Fibroblast of lung (primary cell): ENCODE results near the gene CROT. TPM values are rescaled to one million over a fixed set of nuclear protein-coding genes. Genes with fewer than 3 reads are reported as not detected.
A peak's percentile ranks its signal among the peaks of the same experiment; 100 is the strongest.

ENCODE experiments used
- DNase-seq, 2 donors: peaks; one replicate each; pipeline versions ENCODE4 v3.0.0 to v3.0.0-alpha.2; 2010; ENCODE audit warnings: low read depth in 2 of 2
- H2AFZ ChIP-seq: 2 replicates; pipeline ENCODE4 v1.5.1; 2012; ENCODE audit warnings: low read length, control low read depth, inconsistent platforms
- H3K27ac ChIP-seq: 2 replicates; pipeline ENCODE4 v1.5.1; 2011; ENCODE audit warnings: low read length, control low read depth; ENCODE audit not compliant: insufficient read depth
- H3K27me3 ChIP-seq: 2 replicates; pipeline ENCODE4 v1.5.1; 2011; ENCODE audit warnings: mild to moderate bottlenecking, low read length; ENCODE audit not compliant: control insufficient read depth, insufficient read depth
- H3K36me3 ChIP-seq: 2 replicates; pipeline ENCODE4 v1.5.1; 2011; ENCODE audit warnings: low read length; ENCODE audit not compliant: control insufficient read depth, insufficient read depth
- H3K4me1 ChIP-seq: 2 replicates; pipeline ENCODE4 v1.5.1; 2011; ENCODE audit warnings: low read length; ENCODE audit not compliant: control insufficient read depth, insufficient read depth; ENCODE audit errors: extremely low read depth
- H3K4me2 ChIP-seq: 2 replicates; pipeline ENCODE4 v1.5.1; 2011; ENCODE audit warnings: low read length, control low read depth; ENCODE audit not compliant: insufficient read depth; ENCODE audit errors: extremely low read depth
- H3K4me3 ChIP-seq, 4 experiments: fragments of 200-600 bp in 1 of 4; sonication (generic) in 1 of 4; replicated peaks in 1 of 4; 2 replicates each; pipeline ENCODE4 v1.5.1; 2011 to 2016; ENCODE audit warnings: low read length in 4 of 4, low read depth in 3 of 4, mild to moderate bottlenecking in 3 of 4, control low read depth in 2 of 4, inconsistent platforms in 1 of 4, mixed read lengths in 1 of 4; ENCODE audit not compliant: insufficient read depth in 1 of 4; ENCODE audit errors: control extremely low read depth in 1 of 4
- H3K79me2 ChIP-seq: 2 replicates; pipeline ENCODE4 v1.5.1; 2012; ENCODE audit warnings: mild to moderate bottlenecking, low read length, inconsistent platforms; ENCODE audit not compliant: control insufficient read depth, insufficient read depth
- H3K9ac ChIP-seq: 2 replicates; pipeline ENCODE4 v1.5.1; 2011; ENCODE audit warnings: mild to moderate bottlenecking, low read length, control low read depth; ENCODE audit not compliant: insufficient read depth
- H3K9me3 ChIP-seq: 2 replicates; pipeline ENCODE4 v1.5.1; 2012; ENCODE audit warnings: low read depth, low read length; ENCODE audit not compliant: control insufficient read depth, insufficient read depth
- H4K20me1 ChIP-seq: 2 replicates; pipeline ENCODE4 v1.5.1; 2011; ENCODE audit warnings: low read length; ENCODE audit not compliant: control insufficient read depth, insufficient read depth; ENCODE audit errors: extremely low read depth
- EZH2 ChIP-seq: IDR thresholded peaks from 2 replicates; pipeline ENCODE4 v1.5.1; 2012; ENCODE audit warnings: low read length, control low read depth, mild to moderate bottlenecking; ENCODE audit errors: missing control alignments
- polyA plus RNA-seq, 2 donors: library from polyadenylated mRNA; depleted of rRNA in 1 of 2; stranded (reverse) in 1 of 2; unstranded in 1 of 2; fragments of >200 nt; gene quantifications; 2 replicates each; pipeline ENCODE4 v1.2.1, GENCODE V29; 2011 to 2012; ENCODE audit warnings: missing spikeins in 1 of 2
- total RNA-seq: library from RNA; depleted of rRNA; stranded (reverse); fragments of >200 nt; gene quantifications from 2 replicates; pipeline ENCODE4 v1.2.1, GENCODE V29; 2014
- TF ChIP-seq, protein P1 (sequence below), 2 donors: IDR thresholded peaks in 1 of 2; conservative IDR thresholded peaks in 1 of 2; 1 replicate in 1 of 2; 2 replicates in 1 of 2; pipeline ENCODE4 v1.5.1; 2011 to 2012; ENCODE audit warnings: low read length in 2 of 2, control low read depth in 1 of 2, inconsistent platforms in 1 of 2, low read depth in 1 of 2, mild to moderate bottlenecking in 1 of 2

CROT gene
- total and polyA plus RNA-seq, 2 donors (not counting 1 experiment from before 2014, with no cell fraction given): 13.1 to 23.0 TPM

DNA sequence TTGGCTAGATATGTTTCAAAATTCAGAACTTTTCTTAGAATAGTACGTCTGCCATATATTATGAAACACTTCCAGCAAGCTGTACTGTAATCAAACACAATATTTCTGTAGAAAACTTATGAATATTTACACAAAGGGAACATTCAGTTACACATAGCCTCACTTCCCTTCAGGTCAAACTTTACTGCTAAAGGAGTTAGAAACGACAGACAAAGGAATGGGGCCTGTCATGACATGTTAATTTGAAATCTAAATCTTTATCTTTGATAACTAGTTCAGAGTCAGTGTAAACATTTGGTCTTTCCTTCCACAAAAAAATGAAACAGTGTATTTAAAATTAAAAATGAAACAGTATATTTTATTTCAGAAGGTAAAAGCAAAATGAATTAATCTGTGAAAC, 1.0 kb upstream of the CROT start:
- no peak for TF ChIP-seq EZH2
- TF ChIP-seq, protein P1, sequence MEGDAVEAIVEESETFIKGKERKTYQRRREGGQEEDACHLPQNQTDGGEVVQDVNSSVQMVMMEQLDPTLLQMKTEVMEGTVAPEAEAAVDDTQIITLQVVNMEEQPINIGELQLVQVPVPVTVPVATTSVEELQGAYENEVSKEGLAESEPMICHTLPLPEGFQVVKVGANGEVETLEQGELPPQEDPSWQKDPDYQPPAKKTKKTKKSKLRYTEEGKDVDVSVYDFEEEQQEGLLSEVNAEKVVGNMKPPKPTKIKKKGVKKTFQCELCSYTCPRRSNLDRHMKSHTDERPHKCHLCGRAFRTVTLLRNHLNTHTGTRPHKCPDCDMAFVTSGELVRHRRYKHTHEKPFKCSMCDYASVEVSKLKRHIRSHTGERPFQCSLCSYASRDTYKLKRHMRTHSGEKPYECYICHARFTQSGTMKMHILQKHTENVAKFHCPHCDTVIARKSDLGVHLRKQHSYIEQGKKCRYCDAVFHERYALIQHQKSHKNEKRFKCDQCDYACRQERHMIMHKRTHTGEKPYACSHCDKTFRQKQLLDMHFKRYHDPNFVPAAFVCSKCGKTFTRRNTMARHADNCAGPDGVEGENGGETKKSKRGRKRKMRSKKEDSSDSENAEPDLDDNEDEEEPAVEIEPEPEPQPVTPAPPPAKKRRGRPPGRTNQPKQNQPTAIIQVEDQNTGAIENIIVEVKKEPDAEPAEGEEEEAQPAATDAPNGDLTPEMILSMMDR (conservative IDR thresholded peaks at IDR 0.05 in 1 of 2, IDR thresholded peaks at IDR 0.05 in 1 of 2; ENCODE audit: low read depth in 1 of 2, low read length in 2 of 2): no peak
- no peaks in the 10 kb centered on the region for H3K9me3 ChIP-seq
- no peak overlapping the region for H2AFZ ChIP-seq

DNA sequence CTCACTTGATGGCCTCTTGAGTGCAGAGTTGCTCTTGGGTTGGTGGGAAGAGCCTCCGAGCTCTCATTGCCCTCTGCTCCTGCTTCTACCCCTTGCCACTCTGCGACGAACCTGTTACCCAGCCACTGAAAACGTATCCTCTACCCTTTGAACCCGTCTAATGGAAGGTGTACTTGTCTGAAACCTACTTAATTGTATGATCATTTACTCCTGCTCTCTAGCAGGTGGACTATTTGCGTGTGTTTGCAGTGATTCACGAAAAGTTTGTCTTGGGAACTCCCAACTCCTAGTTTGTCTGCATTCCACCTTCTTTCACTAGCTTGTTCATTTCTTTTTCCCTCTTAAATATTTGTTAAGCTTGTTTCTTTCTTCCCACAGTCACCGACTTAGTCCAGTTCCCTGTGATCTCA, 503 bp downstream of the CROT start:
- Histone ChIP-seq H3K27me3 (no peaks in the 10 kb centered on the region), H2AFZ (peak overlapping the region; percentile 37), H3K4me2 (peak overlapping the region; percentile 85), H3K9me3 (no peaks in the 10 kb centered on the region), H3K79me2 (peaks cover 5% of the 10 kb centered on the region), H3K27ac (no peak overlapping the region), H3K36me3 (peaks cover 3% of the 10 kb centered on the region), H3K9ac (peak overlapping the region; percentile 16), H3K4me3 (peak overlapping the region; percentile 50 to 86 (median 78)), H4K20me1 (no peaks in the 10 kb centered on the region), H3K4me1 (peaks cover 6% of the 10 kb centered on the region)
- TF ChIP-seq, protein P1 (conservative IDR thresholded peaks at IDR 0.05 in 1 of 2, IDR thresholded peaks at IDR 0.05 in 1 of 2; ENCODE audit: low read depth in 1 of 2, low read length in 2 of 2): no peak
- TF ChIP-seq EZH2: no peak
- DNase-seq: peak in 1 of 2 donors; percentile 11

More for the DNA sequence above, 1.0 kb upstream of the CROT start:
- H3K27me3 ChIP-seq: no peaks in the 10 kb centered on the region
- DNase-seq: no peak
- no peaks in the 10 kb centered on the region for H4K20me1 ChIP-seq
- H3K4me2 ChIP-seq: peak overlapping the region; percentile 90
- H3K36me3 ChIP-seq: peaks cover 1% of the 10 kb centered on the region
- no peak overlapping the region for H3K9ac ChIP-seq
- H3K27ac ChIP-seq: peak overlapping the region; percentile 75
- peaks cover 6% of the 10 kb centered on the region for H3K4me1 ChIP-seq
- H3K79me2 ChIP-seq: peaks cover 5% of the 10 kb centered on the region
- H3K4me3 ChIP-seq: peak overlapping the region; percentile 50 to 93 (median 79)

DNA sequence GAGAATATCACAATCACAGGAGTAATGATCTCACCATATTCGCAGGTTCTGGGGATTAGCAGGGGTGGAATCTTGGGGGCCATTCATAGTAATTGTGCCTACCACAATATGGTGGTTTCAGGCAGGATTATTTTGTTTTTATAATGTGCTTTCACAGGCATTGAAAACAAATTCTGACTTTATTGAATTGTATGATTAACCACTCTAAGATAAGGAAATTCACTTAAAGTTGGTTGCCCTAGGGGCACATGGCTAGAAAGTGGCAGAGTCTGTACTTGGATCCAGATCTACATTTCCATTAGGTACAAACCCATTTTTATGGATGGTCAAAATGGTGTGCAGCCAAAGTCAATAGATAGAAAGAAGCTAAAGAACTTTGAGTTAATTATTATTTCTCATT, 1.7 kb downstream of the CROT start:
- Histone ChIP-seq H3K4me2 (peak overlapping the region; percentile 56), H3K36me3 (peaks cover 3% of the 10 kb centered on the region), H3K4me3 (no peak overlapping the region), H3K9me3 (no peaks in the 10 kb centered on the region), H3K4me1 (peaks cover 6% of the 10 kb centered on the region), H3K9ac (no peak overlapping the region), H2AFZ (no peak overlapping the region), H3K79me2 (peaks cover 5% of the 10 kb centered on the region), H4K20me1 (no peaks in the 10 kb centered on the region), H3K27ac (no peak overlapping the region), H3K27me3 (no peaks in the 10 kb centered on the region)
- DNase-seq: no peak
- TF ChIP-seq, protein P1 (conservative IDR thresholded peaks at IDR 0.05 in 1 of 2, IDR thresholded peaks at IDR 0.05 in 1 of 2; ENCODE audit: low read depth in 1 of 2, low read length in 2 of 2): no peak
- TF ChIP-seq EZH2: no peak
